ENCODE measurements around the gene KDM6A.

Gene KDM6A

DNA sequence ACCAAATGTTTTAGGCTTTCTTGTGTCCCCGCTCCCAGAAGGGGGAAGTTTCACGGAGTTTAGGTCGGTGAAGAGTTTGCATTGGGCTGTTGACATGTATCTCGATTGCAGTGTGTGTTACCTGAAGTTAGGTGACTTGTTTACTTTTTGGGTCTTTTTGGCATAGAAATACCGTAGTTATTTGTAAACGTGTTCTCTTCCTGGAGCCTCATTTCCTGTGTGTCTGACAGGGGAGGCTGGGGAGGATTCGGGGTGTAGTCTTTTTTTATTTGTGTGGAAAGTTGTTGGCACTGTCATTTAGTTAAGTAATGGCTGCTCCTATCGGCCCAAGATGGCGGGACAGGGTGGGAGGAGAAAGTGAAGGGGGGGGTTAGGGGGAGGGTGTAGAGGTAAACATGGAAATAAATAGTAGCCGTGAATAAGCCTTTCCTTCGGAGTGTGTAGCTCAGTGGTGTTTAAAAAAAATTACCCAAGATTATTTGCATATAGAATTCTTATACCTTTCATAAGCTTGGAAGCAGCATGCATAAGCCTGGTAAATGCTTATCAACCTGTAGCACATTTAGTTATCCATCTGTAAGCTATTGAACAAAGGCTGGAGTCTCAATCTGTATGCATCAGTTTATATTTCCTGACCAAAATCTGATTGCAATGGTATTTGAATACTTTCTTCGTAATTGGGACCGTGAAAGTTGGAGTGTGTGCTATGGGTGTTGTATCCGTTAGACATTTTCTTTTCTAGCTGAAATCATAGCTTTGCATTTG, 1.6 kb downstream of the KDM6A start:
- TF ChIP-seq YY1 (IDR thresholded peaks at IDR 0.05; ENCODE audit: low read depth) = peak; percentile 82
- TF ChIP-seq REST (IDR thresholded peaks at IDR 0.05; ENCODE audit: low read depth) = no peak
- no peak for TF ChIP-seq TAF1 (IDR thresholded peaks at IDR 0.05; ENCODE audit: low read depth)

DNA sequence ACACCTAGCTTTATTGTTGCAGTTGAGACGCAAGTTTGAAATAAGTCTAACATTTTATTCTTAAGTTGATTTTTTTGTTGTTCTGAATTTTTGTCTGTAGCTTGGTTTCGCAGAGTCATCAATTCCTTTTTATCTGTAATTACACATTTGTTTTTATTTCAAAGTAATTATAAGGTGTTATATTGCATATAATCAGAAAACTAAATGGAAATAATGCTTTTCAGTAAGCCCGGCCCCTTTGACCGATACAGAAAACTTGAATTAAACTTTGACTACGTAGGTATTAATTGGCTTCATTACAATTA, 2.1 kb downstream of the KDM6A start:
- TF ChIP-seq, protein P1, sequence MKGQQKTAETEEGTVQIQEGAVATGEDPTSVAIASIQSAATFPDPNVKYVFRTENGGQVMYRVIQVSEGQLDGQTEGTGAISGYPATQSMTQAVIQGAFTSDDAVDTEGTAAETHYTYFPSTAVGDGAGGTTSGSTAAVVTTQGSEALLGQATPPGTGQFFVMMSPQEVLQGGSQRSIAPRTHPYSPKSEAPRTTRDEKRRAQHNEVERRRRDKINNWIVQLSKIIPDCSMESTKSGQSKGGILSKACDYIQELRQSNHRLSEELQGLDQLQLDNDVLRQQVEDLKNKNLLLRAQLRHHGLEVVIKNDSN (IDR thresholded peaks at IDR 0.05) = no peak
- no peak for TF ChIP-seq YY1 (IDR thresholded peaks at IDR 0.05; ENCODE audit: low read depth)
- no peak for TF ChIP-seq EP300 (IDR thresholded peaks at IDR 0.05; ENCODE audit: borderline replicate concordance)
- TF ChIP-seq TAF1 (IDR thresholded peaks at IDR 0.05; ENCODE audit: low read depth) = no peak
- TF ChIP-seq EGR1 (IDR thresholded peaks at IDR 0.05) = no peak

GRCh38 chrX:44876086-44876485, 3.1 kb downstream of the KDM6A start:
- no peak for TF ChIP-seq REST (IDR thresholded peaks at IDR 0.05; ENCODE audit: low read depth)

DNA sequence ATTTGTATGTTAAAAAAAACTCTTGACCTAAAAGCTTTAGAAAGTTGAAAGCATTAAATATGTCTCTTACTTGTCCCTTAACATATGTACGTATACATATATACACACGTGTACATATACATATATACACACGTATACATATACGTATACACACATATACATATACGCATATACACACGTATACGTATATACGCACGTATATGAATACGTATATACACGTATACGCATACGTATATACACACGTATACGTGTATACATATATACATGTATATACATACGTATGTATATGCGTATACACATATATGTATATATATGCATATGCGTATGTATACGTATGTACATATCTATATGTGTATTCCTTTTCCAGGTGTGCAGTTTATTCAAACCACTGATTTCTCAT, 3.8 kb downstream of the KDM6A start:
- TF ChIP-seq RAD21 (IDR thresholded peaks at IDR 0.05; ENCODE audit: low read depth) = no peak
- TF ChIP-seq TEAD4 (IDR thresholded peaks at IDR 0.05) = no peak
- no peak for TF ChIP-seq CREB1 (IDR thresholded peaks at IDR 0.05; ENCODE audit: low read depth)
- no peak for TF ChIP-seq EGR1 (IDR thresholded peaks at IDR 0.05)
- TF ChIP-seq ZBTB7A (IDR thresholded peaks at IDR 0.05; ENCODE audit: low read depth) = no peak
- TF ChIP-seq YY1 (IDR thresholded peaks at IDR 0.05; ENCODE audit: low read depth) = no peak
- TF ChIP-seq, protein P2, sequence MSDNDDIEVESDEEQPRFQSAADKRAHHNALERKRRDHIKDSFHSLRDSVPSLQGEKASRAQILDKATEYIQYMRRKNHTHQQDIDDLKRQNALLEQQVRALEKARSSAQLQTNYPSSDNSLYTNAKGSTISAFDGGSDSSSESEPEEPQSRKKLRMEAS (IDR thresholded peaks at IDR 0.05) = no peak
- TF ChIP-seq FOXM1 (IDR thresholded peaks at IDR 0.05; ENCODE audit: borderline replicate concordance, low read depth) = no peak
- no peak for TF ChIP-seq NFIC (IDR thresholded peaks at IDR 0.05)
- no peak for TF ChIP-seq EP300 (IDR thresholded peaks at IDR 0.05; ENCODE audit: borderline replicate concordance)
- TF ChIP-seq CEBPB (IDR thresholded peaks at IDR 0.05) = no peak
- no peak for TF ChIP-seq REST (IDR thresholded peaks at IDR 0.05; ENCODE audit: low read depth)
- no peak for TF ChIP-seq TCF12 (IDR thresholded peaks at IDR 0.05; ENCODE audit: low read depth)
- TF ChIP-seq, protein P1 (IDR thresholded peaks at IDR 0.05) = no peak
- TF ChIP-seq TAF1 (IDR thresholded peaks at IDR 0.05; ENCODE audit: low read depth) = no peak

GRCh38 chrX:44878780-44879179, 5.8 kb downstream of the KDM6A start:
- TF ChIP-seq RAD21 (IDR thresholded peaks at IDR 0.05; ENCODE audit: low read depth) (no peak), REST (IDR thresholded peaks at IDR 0.05; ENCODE audit: low read depth) (no peak), TEAD4 (IDR thresholded peaks at IDR 0.05) (no peak), CREB1 (IDR thresholded peaks at IDR 0.05; ENCODE audit: low read depth) (no peak), CEBPB (IDR thresholded peaks at IDR 0.05) (no peak), FOXM1 (IDR thresholded peaks at IDR 0.05; ENCODE audit: borderline replicate concordance, low read depth) (no peak), YY1 (IDR thresholded peaks at IDR 0.05; ENCODE audit: low read depth) (no peak), EP300 (IDR thresholded peaks at IDR 0.05; ENCODE audit: borderline replicate concordance) (no peak), NFIC (IDR thresholded peaks at IDR 0.05) (no peak), ZBTB7A (IDR thresholded peaks at IDR 0.05; ENCODE audit: low read depth) (no peak), EGR1 (IDR thresholded peaks at IDR 0.05) (no peak), TAF1 (IDR thresholded peaks at IDR 0.05; ENCODE audit: low read depth) (no peak), TCF12 (IDR thresholded peaks at IDR 0.05; ENCODE audit: low read depth) (no peak)
- TF ChIP-seq, protein P2 (IDR thresholded peaks at IDR 0.05) = no peak
- TF ChIP-seq, protein P1 (IDR thresholded peaks at IDR 0.05) = no peak
